ENCODE data around the gene ZNF763. TPM values are rescaled to one million over a fixed set of nuclear protein-coding genes. Genes with fewer than 3 reads are reported as not detected.
A peak's percentile ranks its signal among the peaks of the same experiment; 100 is the strongest.

ZNF763 gene
- polyA plus RNA-seq, 2 donors = 1.1 to 2.7 TPM

- Histone ChIP-seq H3K9me3 (ENCODE audit: control insufficient read depth in 2 of 2, insufficient read depth in 1 of 2, low read depth in 1 of 2, low read length in 1 of 2) (no peaks in the 10 kb centered on the region), H3K36me3 (ENCODE audit: control insufficient read depth in 2 of 2, insufficient read depth in 2 of 2, low read length in 1 of 2) (no peaks in the 10 kb centered on the region), H3K4me3 (ENCODE audit: low read depth in 1 of 2, low read length in 2 of 2) (peak overlapping the region; percentile 60 to 89), H3K27me3 (ENCODE audit: control insufficient read depth in 1 of 2, insufficient read depth in 2 of 2, low read length in 2 of 2) (no peaks in the 10 kb centered on the region), H3K27ac (ENCODE audit: low read depth in 2 of 2, low read length in 1 of 2) (peak overlapping the region; percentile 87 to 92), H3K4me1 (ENCODE audit: control insufficient read depth in 2 of 2, insufficient read depth in 2 of 2, low read length in 1 of 2) (peaks cover 0 to 5% of the 10 kb centered on the region in 2 donors)
- WGBS, 2 donors = 9 to 10% methylated on average over 8 of the region's 8 CpGs
Measured at GRCh38 chr19:11964496-11964857, 363 bp upstream of the ZNF763 start.

- Histone ChIP-seq H3K4me1 (ENCODE audit: control insufficient read depth in 2 of 2, insufficient read depth in 2 of 2, low read length in 1 of 2) (no peaks in the 10 kb centered on the region), H3K9me3 (ENCODE audit: control insufficient read depth in 2 of 2, insufficient read depth in 1 of 2, low read depth in 1 of 2, low read length in 1 of 2) (no peaks in the 10 kb centered on the region), H3K27me3 (ENCODE audit: control insufficient read depth in 1 of 2, insufficient read depth in 2 of 2, low read length in 2 of 2) (no peaks in the 10 kb centered on the region), H3K4me3 (ENCODE audit: low read depth in 1 of 2, low read length in 2 of 2) (no peak overlapping the region), H3K27ac (ENCODE audit: low read depth in 2 of 2, low read length in 1 of 2) (no peak overlapping the region), H3K36me3 (ENCODE audit: control insufficient read depth in 2 of 2, insufficient read depth in 2 of 2, low read length in 1 of 2) (no peaks in the 10 kb centered on the region)
- WGBS, 2 donors = 80 to 88% methylated on average over 1 of the region's 1 CpG
Measured at GRCh38 chr19:11970174-11970573, 5.3 kb downstream of the ZNF763 start.

- WGBS, 2 donors = 87 to 93% methylated on average over 2 of the region's 2 CpGs
- Histone ChIP-seq H3K9me3 (ENCODE audit: control insufficient read depth in 2 of 2, insufficient read depth in 1 of 2, low read depth in 1 of 2, low read length in 1 of 2) (no peaks in the 10 kb centered on the region), H3K4me1 (ENCODE audit: control insufficient read depth in 2 of 2, insufficient read depth in 2 of 2, low read length in 1 of 2) (no peaks in the 10 kb centered on the region), H3K27me3 (ENCODE audit: control insufficient read depth in 1 of 2, insufficient read depth in 2 of 2, low read length in 2 of 2) (no peaks in the 10 kb centered on the region), H3K36me3 (ENCODE audit: control insufficient read depth in 2 of 2, insufficient read depth in 2 of 2, low read length in 1 of 2) (no peaks in the 10 kb centered on the region), H3K27ac (ENCODE audit: low read depth in 2 of 2, low read length in 1 of 2) (no peak overlapping the region), H3K4me3 (ENCODE audit: low read depth in 1 of 2, low read length in 2 of 2) (no peak overlapping the region)
Measured at GRCh38 chr19:11971041-11971440, 6.2 kb downstream of the ZNF763 start.

DNA sequence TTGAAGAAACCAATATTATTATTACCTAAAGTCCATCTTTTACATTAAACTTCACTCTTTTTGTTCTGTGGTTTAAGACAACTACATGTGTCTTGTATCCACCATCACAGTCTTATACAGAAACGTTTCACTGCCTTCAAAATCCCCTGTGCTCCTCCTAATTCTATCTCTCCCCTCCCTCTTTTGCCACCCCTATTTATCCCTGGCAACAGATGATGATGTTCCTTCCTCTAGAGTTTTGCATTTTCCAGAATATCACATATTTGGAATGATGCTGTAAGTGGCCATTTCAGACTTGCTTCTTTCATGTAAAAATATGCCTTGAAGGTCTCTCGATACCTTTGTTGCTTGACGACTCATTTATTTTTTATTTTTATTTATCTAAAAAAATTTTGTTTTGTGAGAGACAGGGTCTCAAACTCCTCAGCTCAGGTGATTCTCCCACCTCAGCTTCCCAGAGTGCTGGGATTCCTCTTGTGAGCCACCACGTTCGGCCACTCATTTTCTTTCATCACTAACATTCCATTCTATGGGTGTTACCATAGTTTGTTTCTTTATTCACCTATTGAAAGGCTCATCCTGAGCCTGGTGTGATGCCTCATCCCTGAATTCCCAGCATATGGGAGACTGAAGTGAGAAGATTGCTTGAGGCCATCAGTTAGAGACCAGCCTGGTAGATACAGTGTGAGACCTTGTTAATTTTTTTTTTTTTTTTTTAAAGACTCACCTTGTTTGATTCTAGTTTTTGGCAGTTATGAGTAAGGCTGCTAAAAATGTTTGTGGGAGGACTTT is 8.4 kb downstream of the ZNF763 start:
- H3K36me3 ChIP-seq (ENCODE audit: control insufficient read depth in 2 of 2, insufficient read depth in 2 of 2, low read length in 1 of 2) = peaks cover 0 to 2% of the 10 kb centered on the region in 2 donors
- H3K4me3 ChIP-seq (ENCODE audit: low read depth in 1 of 2, low read length in 2 of 2) = no peak overlapping the region
- H3K4me1 ChIP-seq (ENCODE audit: control insufficient read depth in 2 of 2, insufficient read depth in 2 of 2, low read length in 1 of 2) = no peaks in the 10 kb centered on the region
- H3K27me3 ChIP-seq (ENCODE audit: control insufficient read depth in 1 of 2, insufficient read depth in 2 of 2, low read length in 2 of 2) = no peaks in the 10 kb centered on the region
- peaks cover 3 to 5% of the 10 kb centered on the region in 2 donors for H3K9me3 ChIP-seq (ENCODE audit: control insufficient read depth in 2 of 2, insufficient read depth in 1 of 2, low read depth in 1 of 2, low read length in 1 of 2)
- 83 to 85% methylated on average over 5 of the region's 5 CpGs for WGBS, 2 donors
- no peak overlapping the region for H3K27ac ChIP-seq (ENCODE audit: low read depth in 2 of 2, low read length in 1 of 2)

- 95 to 96% methylated on average over 9 of the region's 9 CpGs for WGBS, 2 donors
- Histone ChIP-seq H3K4me1 (ENCODE audit: control insufficient read depth in 2 of 2, insufficient read depth in 2 of 2, low read length in 1 of 2) (no peaks in the 10 kb centered on the region), H3K9me3 (ENCODE audit: control insufficient read depth in 2 of 2, insufficient read depth in 1 of 2, low read depth in 1 of 2, low read length in 1 of 2) (peaks cover 9 to 23% of the 10 kb centered on the region in 2 donors), H3K36me3 (ENCODE audit: control insufficient read depth in 2 of 2, insufficient read depth in 2 of 2, low read length in 1 of 2) (peaks cover 0 to 5% of the 10 kb centered on the region in 2 donors), H3K27me3 (ENCODE audit: control insufficient read depth in 1 of 2, insufficient read depth in 2 of 2, low read length in 2 of 2) (no peaks in the 10 kb centered on the region), H3K27ac (ENCODE audit: low read depth in 2 of 2, low read length in 1 of 2) (no peak overlapping the region), H3K4me3 (ENCODE audit: low read depth in 1 of 2, low read length in 2 of 2) (no peak overlapping the region)
Measured at GRCh38 chr19:11978492-11979100, 13.8 kb downstream of the ZNF763 start.

GRCh38 chr19:11979527-11979926 is 14.7 kb downstream of the ZNF763 start:
- Histone ChIP-seq H3K9me3 (ENCODE audit: control insufficient read depth in 2 of 2, insufficient read depth in 1 of 2, low read depth in 1 of 2, low read length in 1 of 2) (peaks cover 9 to 23% of the 10 kb centered on the region in 2 donors), H3K36me3 (ENCODE audit: control insufficient read depth in 2 of 2, insufficient read depth in 2 of 2, low read length in 1 of 2) (peaks cover 0 to 5% of the 10 kb centered on the region in 2 donors), H3K27ac (ENCODE audit: low read depth in 2 of 2, low read length in 1 of 2) (no peak overlapping the region), H3K4me3 (ENCODE audit: low read depth in 1 of 2, low read length in 2 of 2) (no peak overlapping the region), H3K27me3 (ENCODE audit: control insufficient read depth in 1 of 2, insufficient read depth in 2 of 2, low read length in 2 of 2) (no peaks in the 10 kb centered on the region), H3K4me1 (ENCODE audit: control insufficient read depth in 2 of 2, insufficient read depth in 2 of 2, low read length in 1 of 2) (no peaks in the 10 kb centered on the region)
- 88 to 91% methylated on average over 4 of the region's 4 CpGs for WGBS, 2 donors

DNA sequence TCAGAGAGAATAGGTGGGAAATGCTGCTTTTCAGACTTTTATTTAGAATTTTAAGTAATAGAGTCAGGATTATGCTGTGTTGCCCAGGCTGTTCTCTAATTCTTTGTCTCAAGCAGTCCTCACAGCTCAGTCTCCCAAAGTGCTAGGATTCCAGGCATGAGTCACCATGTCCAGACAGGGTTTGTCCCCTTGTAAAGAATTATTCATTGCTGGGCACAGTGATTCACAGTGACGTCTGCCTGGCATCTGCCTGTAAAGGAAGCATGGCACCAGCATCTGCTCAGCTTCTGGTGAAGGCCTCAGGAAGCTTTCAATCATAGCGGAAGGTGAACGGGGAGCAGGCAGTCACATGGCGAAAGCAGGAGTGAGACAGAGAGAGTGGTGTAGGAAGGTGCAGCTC is 17.7 kb downstream of the ZNF763 start:
- H3K4me1 ChIP-seq (ENCODE audit: control insufficient read depth in 2 of 2, insufficient read depth in 2 of 2, low read length in 1 of 2) = no peaks in the 10 kb centered on the region
- H3K9me3 ChIP-seq (ENCODE audit: control insufficient read depth in 2 of 2, insufficient read depth in 1 of 2, low read depth in 1 of 2, low read length in 1 of 2) = peaks cover 6 to 19% of the 10 kb centered on the region in 2 donors
- no peak overlapping the region for H3K27ac ChIP-seq (ENCODE audit: low read depth in 2 of 2, low read length in 1 of 2)
- WGBS, 2 donors = 84% methylated on average over 4 of the region's 4 CpGs
- H3K27me3 ChIP-seq (ENCODE audit: control insufficient read depth in 1 of 2, insufficient read depth in 2 of 2, low read length in 2 of 2) = no peaks in the 10 kb centered on the region
- H3K4me3 ChIP-seq (ENCODE audit: low read depth in 1 of 2, low read length in 2 of 2) = no peak overlapping the region
- H3K36me3 ChIP-seq (ENCODE audit: control insufficient read depth in 2 of 2, insufficient read depth in 2 of 2, low read length in 1 of 2) = peaks cover 0 to 5% of the 10 kb centered on the region in 2 donors

GRCh38 chr19:11984986-11985385 is 20.1 kb downstream of the ZNF763 start:
- H3K4me3 ChIP-seq (ENCODE audit: low read depth in 1 of 2, low read length in 2 of 2) = no peak overlapping the region
- peaks cover 4 to 13% of the 10 kb centered on the region in 2 donors for H3K9me3 ChIP-seq (ENCODE audit: control insufficient read depth in 2 of 2, insufficient read depth in 1 of 2, low read depth in 1 of 2, low read length in 1 of 2)
- no peaks in the 10 kb centered on the region for H3K4me1 ChIP-seq (ENCODE audit: control insufficient read depth in 2 of 2, insufficient read depth in 2 of 2, low read length in 1 of 2)
- H3K27ac ChIP-seq (ENCODE audit: low read depth in 2 of 2, low read length in 1 of 2) = no peak overlapping the region
- H3K36me3 ChIP-seq (ENCODE audit: control insufficient read depth in 2 of 2, insufficient read depth in 2 of 2, low read length in 1 of 2) = no peaks in the 10 kb centered on the region
- H3K27me3 ChIP-seq (ENCODE audit: control insufficient read depth in 1 of 2, insufficient read depth in 2 of 2, low read length in 2 of 2) = no peaks in the 10 kb centered on the region
- 22 to 29% methylated on average over 5 of the region's 5 CpGs for WGBS, 2 donors

GRCh38 chr19:11986754-11987153 is 21.9 kb downstream of the ZNF763 start:
- no peaks in the 10 kb centered on the region for H3K36me3 ChIP-seq (ENCODE audit: control insufficient read depth in 2 of 2, insufficient read depth in 2 of 2, low read length in 1 of 2)
- H3K9me3 ChIP-seq (ENCODE audit: control insufficient read depth in 2 of 2, insufficient read depth in 1 of 2, low read depth in 1 of 2, low read length in 1 of 2) = peaks cover 0 to 2% of the 10 kb centered on the region in 2 donors
- no peak overlapping the region for H3K27ac ChIP-seq (ENCODE audit: low read depth in 2 of 2, low read length in 1 of 2)
- WGBS, 2 donors = 94% methylated on average over 17 of the region's 17 CpGs
- H3K4me3 ChIP-seq (ENCODE audit: low read depth in 1 of 2, low read length in 2 of 2) = no peak overlapping the region
- no peaks in the 10 kb centered on the region for H3K4me1 ChIP-seq (ENCODE audit: control insufficient read depth in 2 of 2, insufficient read depth in 2 of 2, low read length in 1 of 2)
- no peaks in the 10 kb centered on the region for H3K27me3 ChIP-seq (ENCODE audit: control insufficient read depth in 1 of 2, insufficient read depth in 2 of 2, low read length in 2 of 2)
